Stimulated activated CD4-positive, alpha-beta T cell treated with anti-CD3 and anti-CD28 coated beads, Interleukin-4, amount 100 ng/mL, for 48 hours (primary cell): ENCODE measurements around the gene EIF3D.

Source experiments
- DNase-seq, 2 donors: peaks; one replicate each; pipeline ENCODE4 v3.0.0-alpha.2; 2020; ENCODE audit warnings: low read depth in 2 of 2

Gene EIF3D

GRCh38 chr22:36528795-36529751 is at the start of gene EIF3D:
TSS of gene EIF3D (minus strand) at chr22:36529166. CDS start at chr22:36526121, 3,045 bp downstream.
- peak; percentile 96 to 97 for DNase-seq

- DNase-seq, result no peak
These were observed 49.7 kb upstream of the EIF3D start for GRCh38 chr22:36578619-36579018.

DNA sequence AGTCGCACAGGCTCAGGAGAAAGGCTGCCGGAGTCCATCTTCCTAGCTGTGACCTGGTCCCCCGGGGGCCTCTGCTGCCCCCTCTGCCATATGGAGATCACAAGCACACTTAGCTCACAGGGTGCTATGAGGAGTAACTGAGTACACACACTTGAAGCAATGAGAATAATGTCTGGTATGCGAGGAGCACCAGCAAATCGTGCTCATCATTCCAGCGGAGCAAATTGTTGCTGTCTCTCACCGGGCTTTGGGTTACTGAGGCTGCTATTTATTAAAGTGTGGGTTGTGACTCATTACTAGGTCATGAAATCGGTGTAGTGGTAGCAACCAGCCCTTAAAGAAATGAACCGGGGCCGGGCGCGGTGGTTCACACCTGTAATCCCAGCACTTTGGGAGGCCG is 48.1 kb upstream of the EIF3D start:
- DNase-seq, result no peak

DNA sequence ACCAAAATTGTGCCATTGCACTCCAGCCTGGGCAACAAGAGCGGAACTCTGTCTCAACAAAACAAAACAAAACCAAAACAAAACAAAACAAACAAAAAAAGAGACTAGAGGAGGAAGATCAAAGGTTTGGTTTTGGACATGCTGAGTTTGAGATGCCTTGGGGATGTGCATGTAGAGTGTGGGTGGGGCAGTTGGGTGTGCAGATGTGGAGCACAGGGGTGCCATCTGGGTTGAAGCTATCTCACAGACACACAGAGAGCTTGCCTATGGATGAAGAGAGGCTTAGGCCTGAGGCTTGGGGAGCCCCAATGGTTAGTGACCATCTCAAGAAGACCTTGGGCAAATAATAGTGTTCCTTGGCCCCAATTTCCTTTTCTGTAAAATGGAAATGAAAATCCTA is 45.8 kb upstream of the EIF3D start:
- DNase-seq, result no peak

- no peak for DNase-seq
These were observed 44.9 kb upstream of the EIF3D start for GRCh38 chr22:36573815-36574363.

- DNase-seq, result no peak
These were observed 43.0 kb upstream of the EIF3D start for GRCh38 chr22:36571991-36572390.

GRCh38 chr22:36569999-36570398 is 41.0 kb upstream of the EIF3D start:
- no peak for DNase-seq

DNA sequence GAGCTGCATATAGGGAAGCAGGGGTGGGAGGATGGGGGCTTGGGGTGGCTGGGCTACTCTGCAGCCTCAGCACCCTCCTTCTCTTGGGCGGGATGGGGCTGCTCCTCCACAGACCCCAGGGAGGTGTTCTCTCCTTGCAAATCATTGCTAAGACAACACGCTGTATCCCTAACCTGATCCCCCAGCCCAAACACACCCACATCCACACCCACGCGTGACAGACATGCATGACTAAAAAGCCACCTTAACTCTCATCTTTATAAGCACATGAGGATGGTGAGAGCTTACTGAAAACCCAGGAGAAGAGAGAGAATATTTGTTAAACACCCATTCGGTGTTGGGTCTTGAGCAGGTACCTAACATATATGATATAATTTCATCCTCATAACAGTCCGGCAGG is 39.9 kb upstream of the EIF3D start:
- DNase-seq, result no peak

- DNase-seq, result no peak
These were observed 37.8 kb upstream of the EIF3D start for GRCh38 chr22:36566720-36567119.

GRCh38 chr22:36565686-36566085 is 36.7 kb upstream of the EIF3D start:
- DNase-seq, result no peak

DNA sequence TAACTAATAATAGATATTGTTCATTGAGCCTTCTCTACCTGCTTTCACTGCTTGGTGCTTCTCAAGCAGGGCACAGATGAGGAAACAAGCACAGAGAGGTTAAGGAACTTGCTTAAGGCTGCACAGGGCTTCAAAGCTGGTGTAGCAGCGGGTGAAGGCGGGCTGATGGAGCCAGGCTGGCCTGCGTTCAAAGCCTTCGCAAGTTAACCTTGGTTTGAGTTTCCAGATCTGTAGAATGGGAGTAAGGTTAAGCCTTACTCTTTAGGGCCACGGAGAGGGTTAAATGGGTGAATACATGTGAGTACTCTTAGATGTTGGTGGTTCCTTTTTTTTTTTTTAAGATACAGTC is 36.2 kb upstream of the EIF3D start:
- no peak for DNase-seq

- no peak for DNase-seq
These were observed 35.6 kb upstream of the EIF3D start for GRCh38 chr22:36564422-36565158.

DNA sequence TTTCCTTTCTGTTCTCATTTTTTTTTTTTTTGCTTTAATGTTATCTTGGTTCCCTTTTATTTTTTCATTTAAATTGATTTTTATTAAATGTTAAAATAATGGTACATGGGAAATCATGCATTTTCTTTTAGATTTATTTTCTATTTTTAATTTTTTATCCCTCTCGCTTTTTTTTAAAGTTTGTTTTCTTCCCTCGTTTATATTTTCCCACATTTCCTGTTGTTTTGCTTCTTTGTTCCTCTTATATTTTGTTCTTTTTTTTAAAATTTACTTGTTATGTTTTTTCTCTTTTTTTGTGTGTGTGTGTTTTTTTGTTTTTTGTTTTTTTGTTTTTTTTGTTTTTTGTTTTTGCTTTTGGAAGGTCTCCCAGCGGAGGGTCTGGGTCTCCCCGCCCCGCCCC is 34.9 kb upstream of the EIF3D start:
- no peak for DNase-seq

DNA sequence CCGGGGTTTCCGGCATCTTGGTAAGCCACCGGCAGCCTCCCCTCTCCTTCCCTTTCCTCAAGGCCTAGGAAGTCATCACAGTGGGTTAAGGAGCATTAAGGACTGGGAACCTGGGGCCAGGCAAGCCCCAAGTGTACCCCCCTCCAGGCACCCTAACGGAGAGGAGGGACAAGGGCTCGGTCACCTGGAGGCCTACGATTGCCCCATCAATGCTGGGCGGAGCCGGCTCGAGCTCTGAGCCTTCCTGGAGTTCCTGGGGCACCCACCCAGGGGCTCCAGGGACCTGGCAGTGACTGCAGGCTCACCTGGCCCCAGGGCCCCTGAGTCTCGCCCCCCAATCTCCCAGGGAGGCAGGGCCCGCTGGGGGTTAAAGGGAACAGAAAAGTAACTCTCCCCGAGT is 34.5 kb upstream of the EIF3D start:
- no peak for DNase-seq

DNA sequence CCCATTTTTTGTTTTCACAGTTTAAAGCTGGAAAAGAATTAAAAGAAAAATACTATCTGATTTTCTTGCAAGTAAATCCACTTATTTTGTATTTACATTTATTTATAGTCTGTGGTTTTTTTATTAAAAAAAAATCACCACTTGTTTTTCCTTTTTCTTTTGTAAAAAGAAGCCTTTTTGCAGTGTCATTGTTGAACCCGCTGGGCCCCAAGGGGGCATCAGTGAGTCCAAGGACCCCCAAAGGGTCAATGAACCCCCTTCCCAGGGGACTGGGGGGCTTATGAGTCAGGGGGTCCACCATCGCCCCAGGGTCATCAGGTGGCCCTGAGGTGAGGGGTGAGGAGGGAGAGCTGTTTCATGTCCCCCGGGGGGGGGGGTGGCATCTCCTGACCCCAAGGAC is 34.0 kb upstream of the EIF3D start:
- DNase-seq, result no peak

GRCh38 chr22:36562261-36562835 is 33.4 kb upstream of the EIF3D start:
- no peak for DNase-seq

GRCh38 chr22:36561291-36561811 is 32.4 kb upstream of the EIF3D start:
- no peak for DNase-seq

GRCh38 chr22:36560001-36560400 is 31.0 kb upstream of the EIF3D start:
- no peak for DNase-seq

DNA sequence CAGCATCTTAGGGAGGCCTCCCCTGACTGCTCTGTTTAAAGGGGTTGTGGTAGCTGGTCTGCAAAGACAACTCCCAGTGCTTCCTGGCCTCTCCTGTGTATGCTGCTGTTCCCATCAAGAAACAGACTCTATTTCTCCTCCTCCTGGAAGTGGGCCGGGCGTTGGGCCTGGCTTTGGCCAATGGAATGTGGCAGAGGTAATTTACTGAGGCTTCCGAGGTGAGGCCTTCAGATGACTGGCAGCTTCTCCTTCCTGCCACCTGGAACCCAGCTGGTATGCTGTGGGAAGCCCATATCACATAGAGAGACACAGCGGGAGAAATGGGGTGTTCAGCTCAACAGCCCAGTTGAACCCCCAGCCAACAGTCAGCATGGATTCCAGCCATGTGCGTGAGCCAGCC is 25.1 kb upstream of the EIF3D start:
- DNase-seq, result no peak

GRCh38 chr22:36552289-36552688 is 23.3 kb upstream of the EIF3D start:
- no peak for DNase-seq

DNA sequence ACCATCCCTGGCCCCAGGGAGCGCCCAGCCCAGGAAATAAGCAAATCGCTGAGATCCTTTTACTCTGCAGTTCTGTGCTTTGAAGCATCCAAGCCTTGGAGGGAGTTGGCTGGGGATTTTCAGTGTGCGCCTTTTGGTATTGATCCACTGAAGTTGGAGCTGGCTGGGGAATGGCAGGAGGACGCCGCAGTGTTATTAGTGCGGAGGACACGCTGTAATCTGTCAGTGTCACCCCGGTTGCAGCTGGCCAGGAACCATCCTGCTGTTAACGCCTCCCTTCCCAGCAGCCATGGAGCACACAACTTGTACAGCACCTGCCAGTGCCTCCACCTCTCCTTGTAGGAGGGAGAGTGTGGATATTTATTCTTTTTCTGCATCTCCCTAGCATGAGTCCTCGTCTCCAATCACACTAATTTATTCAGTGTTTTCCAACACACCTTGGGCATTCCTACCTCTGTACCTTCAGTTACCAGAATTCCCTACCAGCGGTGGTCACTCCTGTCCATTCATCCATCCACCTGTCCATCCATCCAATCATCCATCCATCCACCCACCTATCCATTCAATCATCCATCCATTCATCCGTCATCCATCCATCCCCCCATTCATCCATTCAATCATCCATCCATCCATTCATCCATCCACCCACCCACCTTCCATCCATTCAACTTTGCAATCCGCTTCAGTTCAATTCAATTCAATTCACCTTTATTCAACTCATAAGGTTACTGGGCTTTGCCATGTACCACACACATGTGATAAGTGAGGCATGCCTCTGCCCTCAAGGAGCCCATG is 21.9 kb upstream of the EIF3D start:
- DNase-seq, result no peak
